ENCODE results near the gene MAP4K1.

The MAP4K1 gene

DNA sequence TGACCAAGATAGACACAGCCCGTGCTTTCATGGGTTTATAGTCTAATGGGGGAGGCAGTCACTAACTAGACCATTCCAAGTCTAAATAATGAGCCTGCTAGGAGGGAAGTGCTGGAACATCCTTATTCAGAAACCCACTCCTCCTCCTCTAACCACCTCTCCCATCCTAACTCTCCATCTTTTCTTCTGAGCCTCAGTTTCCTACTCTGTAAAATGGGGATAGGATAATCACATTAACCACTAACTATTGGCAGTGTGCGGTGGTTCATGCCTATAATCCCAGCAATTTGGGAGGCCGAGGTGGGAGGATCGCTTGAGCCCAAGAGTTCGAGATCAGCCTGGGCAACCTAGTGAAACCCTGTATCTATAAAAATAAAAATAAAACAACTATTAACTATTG lies 68.7 kb downstream of the MAP4K1 start:
- FAIRE-seq (no peak), DNase-seq (ENCODE audit: insufficient read length, low spot score) (no peak)

DNA sequence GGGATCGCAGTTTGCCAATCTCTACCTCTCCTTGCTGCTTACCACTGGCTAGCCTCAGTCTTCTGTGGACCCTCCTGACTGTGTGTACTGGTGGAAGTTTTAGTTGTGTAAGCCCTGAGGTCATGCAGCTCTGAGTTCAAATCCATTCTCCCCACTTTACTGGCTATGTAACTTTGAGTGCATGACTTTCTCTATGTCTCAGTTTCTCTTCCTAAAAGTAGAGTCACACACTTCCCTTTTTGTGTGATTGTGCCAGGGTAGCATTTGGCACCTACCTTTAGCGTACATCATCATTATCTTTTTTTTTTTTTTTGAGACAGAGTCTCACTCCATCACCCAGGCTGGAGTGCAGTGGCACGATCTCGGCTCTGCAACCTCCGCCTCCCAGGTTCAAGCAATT lies 70.3 kb downstream of the MAP4K1 start:
- DNase-seq (ENCODE audit: insufficient read length, low spot score) (no peak), FAIRE-seq (no peak)

DNA sequence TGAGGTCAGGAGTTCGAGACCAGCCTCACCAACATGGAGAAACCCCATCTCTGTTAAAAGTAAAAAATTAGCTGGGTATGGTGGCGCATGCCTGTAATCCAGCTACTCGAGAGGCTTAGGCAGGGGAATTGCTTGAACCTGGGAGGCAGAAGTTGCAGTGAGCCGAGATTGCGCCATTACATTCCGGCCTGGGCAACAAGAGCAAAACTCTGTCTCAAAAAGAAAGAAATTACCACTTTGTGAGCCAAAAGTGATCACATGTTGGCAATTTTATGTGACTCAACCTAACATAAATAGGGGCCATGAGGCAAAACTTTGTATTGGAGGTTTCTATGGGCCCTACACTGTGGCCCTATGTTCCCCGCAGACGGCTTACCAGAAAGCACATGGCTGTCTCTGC lies 72.2 kb downstream of the MAP4K1 start:
- DNase-seq (ENCODE audit: insufficient read length, low spot score) (no peak), FAIRE-seq (no peak)

DNA sequence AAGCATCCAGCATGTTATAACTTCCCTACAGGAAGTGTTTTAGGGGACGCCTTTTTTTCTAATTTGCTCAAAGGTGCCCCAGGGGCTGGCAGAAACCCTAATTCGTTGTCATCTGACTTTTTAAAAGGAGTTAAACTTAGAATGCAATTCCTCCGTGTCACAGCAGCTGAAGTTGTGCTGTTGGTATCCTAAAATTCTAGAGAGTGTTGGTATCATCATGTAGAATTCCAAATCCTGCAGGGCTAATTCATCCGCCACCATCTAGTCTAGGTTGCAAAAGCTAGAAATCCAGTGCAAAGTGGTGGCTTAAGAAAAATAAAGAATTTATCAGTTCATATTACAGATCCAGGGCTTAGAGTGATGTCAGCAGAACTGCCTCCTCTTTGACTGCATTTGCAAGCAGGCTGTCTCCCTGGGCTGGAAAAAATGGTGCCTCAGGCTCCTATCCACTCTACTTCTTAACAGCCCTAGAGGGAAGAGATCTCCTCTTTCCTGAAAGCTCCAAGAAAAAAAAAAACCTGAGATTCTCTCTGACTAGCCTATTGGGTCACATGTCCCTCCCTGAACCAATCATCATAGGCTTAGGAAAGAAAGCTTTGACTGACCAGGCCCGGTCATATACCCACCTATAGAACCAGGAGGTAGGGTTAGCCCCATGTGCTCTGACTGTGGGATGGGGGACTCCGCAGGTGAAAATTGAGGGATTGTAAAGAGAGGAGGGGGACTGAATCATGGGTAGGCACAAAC lies 73.0 kb downstream of the MAP4K1 start:
- peak; percentile 63 for FAIRE-seq
- DNase-seq (ENCODE audit: insufficient read length, low spot score), result peak; percentile 57

DNA sequence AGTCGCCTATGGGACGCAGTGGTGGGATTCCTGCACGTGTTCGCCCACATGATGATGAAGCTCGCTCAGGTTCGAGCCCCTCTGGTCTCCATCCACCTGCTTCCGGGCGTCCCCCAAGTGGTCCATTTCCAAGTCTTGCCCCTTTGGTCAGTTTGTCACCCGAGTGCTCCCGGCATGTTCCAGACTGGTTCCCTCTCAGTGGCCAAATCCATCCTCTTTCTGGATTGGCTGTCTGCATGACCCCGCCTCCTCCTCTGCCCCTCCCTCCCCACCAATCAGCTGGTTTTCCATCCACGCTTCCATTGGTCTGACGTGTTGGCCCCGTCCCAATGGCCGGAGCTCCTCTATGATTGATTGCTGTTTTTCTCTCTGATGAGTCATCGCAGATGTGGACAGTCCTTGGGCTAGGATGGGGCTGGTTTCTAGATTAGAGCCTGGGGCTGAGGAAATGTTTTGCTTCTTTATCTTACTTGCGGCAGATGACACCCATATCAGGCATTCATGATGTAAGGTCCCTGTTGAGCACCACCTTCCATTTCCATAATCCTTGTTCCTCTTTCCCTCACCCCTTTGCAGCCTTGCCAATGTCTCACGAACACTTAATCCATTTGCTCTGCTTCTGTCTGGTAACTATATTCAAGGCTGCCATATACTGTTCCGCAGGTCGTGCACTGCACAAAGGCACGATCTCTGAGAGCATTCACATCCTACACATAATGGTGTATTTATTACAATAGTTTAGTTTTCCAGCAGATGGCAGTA lies 73.8 kb downstream of the MAP4K1 start:
- no peak for DNase-seq (ENCODE audit: insufficient read length, low spot score)
- FAIRE-seq, result peak; percentile 96

DNA sequence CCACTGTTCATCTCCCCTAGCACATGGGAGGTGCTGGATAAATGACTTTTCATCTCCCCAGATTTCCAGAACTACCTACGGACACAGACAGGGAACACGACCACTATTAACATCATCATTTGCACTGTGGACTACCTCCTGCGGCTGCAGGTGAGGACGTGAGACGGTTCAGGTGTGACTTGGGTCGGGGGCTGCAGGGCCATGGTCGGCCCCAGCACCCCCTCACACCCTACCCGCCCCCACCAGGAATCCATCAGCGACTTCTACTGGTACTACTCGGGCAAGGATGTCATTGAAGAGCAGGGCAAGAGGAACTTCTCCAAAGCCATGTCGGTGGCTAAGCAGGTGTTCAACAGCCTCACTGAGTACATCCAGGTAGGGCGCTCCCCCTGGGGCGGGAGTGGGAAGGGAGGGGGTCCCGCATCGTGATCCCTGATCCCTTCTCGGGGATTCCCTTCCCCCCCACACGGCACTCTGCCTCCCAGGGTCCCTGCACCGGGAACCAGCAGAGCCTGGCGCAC lies 74.4 kb downstream of the MAP4K1 start:
- no peak for FAIRE-seq
- no peak for DNase-seq (ENCODE audit: insufficient read length, low spot score)

DNA sequence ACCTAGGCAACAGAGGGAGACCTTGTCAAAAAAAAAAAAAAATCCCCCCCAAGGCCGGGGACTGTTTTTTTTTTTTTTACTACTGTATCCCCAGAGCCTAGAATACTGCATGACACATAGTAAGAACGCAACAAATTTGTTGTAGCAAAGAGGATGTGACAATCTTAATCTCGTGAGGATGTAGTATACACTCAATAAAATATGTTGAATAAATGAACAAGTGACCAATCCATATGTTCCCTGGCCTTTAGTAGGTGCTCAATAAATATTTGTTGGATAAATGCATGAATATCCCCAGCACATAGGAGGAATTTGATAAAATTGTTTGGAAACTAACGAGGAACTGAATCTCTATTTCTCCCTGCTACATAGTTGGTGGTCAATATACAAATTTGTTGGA lies 75.7 kb downstream of the MAP4K1 start:
- no peak for DNase-seq (ENCODE audit: insufficient read length, low spot score)
- FAIRE-seq, result no peak

DNA sequence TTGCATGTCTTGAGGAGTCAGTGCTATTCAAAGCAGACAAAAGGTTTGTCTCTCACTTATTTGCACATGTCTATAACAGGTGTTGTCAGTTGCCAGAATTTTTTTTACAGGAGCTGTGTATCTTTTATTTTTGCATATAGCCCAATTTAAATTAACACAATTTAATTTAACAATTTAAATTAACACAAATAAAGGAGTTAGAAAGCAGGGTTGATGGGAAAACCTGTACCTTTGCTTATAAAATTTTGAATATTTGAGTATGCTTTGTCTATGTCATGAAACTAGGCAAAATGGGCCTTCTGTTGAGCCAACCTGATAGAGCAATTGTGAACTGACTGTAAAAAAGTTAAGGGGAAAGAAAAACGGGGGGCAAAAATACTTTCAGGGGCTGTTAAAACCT lies 78.0 kb downstream of the MAP4K1 start:
- FAIRE-seq (no peak), DNase-seq (ENCODE audit: insufficient read length, low spot score) (no peak)

DNA sequence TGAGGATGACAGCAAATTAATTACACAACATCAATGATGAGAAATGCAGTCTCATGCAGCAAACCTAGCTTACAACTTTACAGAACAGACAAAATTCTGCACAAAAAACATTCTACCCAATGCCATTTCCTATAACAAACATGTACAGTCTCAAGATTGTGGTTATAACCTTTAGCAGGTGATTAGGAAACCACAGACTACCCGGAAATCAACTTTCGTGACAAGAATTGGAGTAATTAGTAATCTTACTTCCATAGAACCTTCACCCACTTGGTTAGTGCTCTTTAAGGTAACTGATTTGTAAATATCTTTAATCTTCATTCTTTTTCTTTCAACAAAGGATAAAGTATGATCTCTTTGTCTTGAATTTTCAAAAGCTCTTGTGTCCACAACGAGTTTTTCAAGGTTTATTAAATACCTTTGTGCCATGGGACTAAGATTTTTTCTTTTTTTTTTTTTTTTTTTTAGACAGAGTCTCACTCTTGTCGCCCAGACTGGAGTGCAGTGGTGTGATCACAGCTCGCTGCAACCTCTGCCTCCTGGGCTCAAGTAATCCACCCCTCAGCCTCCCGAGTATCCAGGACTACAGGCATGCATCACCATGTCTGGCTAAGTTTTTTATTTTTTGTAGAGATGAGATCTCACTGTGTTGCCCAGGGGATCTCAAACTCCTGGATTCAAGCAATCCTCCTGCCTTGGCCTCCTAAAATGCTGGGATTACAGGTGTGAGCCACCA lies 78.8 kb downstream of the MAP4K1 start:
- DNase-seq (ENCODE audit: insufficient read length, low spot score) (no peak), FAIRE-seq (peak; percentile 85)

DNA sequence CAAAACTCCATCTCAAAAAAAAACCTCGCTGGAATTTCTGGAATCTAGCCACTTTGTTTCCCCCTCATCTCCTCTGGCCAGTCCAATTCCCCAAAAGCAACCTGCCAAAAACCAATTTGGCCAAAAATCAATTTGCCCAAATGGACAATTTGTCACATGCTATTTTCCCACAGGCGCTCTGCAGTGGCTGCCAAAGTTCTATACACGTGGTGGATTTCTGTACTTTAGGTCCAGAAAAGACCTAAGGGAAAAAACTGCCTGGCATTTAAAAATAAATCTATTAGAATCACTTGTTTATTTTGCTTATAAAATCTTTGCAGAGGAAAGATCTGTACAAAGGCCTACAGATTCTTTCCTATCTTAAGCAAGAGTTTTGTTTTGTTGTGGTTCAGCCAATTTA lies 79.4 kb downstream of the MAP4K1 start:
- FAIRE-seq (no peak), DNase-seq (ENCODE audit: insufficient read length, low spot score) (no peak)

Data from GM19239 (cell line).